ENCODE results near the gene ATP5F1E.
"Not testable (repeated sequence)": the region's sequence is repeated elsewhere in the genome, so short reads cannot be mapped to it uniquely, and the experiment has no call there.

The ATP5F1E gene

GRCh38 chr20:59042796-59043631 is 10.9 kb upstream of the ATP5F1E start:
- DNase-seq: peak; percentile 96

DNA sequence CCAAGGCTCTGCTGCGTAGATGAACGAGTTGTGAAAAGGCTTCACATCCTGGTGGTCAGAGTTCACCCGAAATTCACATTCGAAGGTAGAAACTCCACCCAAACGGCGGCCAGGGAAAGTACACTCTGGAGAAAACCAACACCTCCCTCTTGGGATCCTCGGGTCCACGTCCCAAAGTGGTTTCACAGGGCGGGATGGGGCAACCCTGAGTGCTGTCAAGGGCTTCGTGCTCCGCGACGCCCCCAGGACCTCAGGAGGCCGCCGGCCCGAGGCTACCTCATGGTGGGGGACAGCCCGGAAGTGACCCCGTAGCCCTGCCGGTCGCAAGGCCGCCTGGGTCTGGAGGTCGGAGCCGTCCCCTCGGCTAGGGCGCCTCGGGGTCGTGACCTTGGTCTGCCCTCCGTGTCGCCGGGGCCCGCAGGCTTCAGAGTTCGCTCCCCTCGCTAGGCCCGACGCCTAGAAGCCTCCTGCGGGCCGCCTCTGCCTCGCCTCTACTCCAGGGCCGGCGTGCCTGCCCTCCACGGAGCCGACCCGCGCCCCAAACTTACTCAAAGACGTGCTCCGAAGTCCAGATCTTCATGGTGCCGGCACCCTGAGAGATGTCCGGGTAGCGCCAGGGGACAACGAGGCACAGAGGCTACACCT is 10.1 kb upstream of the ATP5F1E start, which contains the start of gene PRELID3B:
Gene PRELID3B (minus strand): TSS at position 636 of the 645 bp plus-strand sequence. CDS start 56 bp downstream, at position 580.
- peak; percentile 23 for DNase-seq

DNA sequence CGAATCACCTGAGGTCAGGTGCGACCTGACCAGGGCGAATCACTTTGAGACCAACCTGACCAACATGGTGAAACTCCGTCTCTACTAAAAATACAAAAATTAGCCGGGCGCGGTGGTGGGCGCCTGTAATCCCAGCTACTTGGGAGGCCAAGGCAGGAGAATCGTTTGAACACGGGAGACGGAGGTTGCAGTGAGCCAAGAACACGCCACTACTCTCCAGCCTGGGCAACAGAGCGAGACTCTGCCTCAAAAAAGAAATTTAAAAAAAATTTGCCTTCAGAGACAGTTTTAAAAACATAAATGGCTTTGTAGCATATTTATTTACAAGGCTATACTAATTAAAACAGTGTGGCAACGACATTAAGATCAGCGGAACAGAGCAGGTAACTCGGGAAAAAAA is 9.4 kb upstream of the ATP5F1E start:
- not testable (repeated sequence) for DNase-seq

- no peak for DNase-seq
Observed at GRCh38 chr20:59040667-59041066, 8.5 kb upstream of the ATP5F1E start.

GRCh38 chr20:59039233-59039632 is 7.1 kb upstream of the ATP5F1E start:
- no peak for DNase-seq

GRCh38 chr20:59037386-59037785 is 5.3 kb upstream of the ATP5F1E start:
- no peak for DNase-seq

- no peak for DNase-seq
Observed at GRCh38 chr20:59035381-59035780, 3.2 kb upstream of the ATP5F1E start.

DNA sequence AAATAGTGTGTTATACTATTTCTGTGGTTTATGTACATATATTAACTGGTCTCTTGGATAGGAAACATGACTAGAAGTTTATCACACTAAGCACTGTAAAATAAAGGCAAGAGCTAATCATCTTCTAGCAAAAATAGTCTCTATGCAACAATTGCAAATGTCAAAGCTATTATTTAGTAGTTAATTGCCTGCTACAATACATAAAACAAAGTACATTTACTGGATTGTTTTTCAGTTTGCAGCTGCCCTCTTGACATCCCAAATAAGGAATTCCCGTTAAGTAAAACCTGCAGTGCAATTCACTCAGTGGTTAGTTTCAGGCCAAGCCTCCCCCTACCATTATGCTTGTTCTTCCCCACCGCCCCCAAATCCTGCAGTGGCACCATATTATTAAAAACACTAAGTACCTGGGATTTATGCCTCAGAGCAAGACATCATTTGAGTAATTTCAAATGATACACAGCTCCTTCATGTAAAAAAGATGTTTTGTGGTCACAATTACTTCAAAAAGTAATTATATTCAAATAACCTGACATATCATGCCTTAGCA is 1.6 kb upstream of the ATP5F1E start:
- no peak for DNase-seq

DNA sequence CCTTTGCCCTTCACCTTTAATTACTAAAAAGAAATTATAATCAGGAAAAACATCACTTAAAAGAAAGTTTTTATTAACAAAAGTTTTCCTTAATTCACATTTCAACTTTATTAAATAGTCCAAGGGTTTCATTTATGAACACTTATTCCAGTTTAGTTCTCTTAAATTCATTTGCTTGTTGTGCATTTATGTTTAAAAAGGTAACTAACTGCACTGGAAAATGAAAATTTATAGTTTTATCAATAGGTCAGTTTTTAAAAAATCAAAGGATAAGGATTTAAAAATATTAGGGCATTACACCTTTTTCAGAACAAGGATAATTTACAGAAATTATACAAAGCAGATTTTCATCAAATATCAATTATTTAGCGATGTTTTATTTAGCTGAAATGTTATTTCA is 958 bp upstream of the ATP5F1E start:
- no peak for DNase-seq

DNA sequence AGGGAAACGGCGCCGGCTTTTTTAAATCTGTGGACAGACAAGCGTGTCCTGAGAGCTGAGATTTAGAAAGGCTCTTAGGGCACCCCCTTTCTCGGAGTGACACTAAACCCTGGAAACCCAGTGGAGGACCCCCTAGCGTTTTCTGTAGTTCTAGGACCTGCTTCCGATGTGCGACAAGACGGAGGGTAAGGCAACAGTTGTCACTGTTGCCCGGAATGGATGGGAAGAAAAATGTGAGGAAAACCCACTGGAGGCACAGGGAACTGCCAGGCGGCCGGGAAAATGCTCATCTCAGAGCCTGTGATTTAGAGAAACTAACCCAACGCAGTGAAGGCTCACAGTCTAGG is 551 bp upstream of the ATP5F1E start:
- no peak for DNase-seq

GRCh38 chr20:59031564-59032022 is 542 bp downstream of the ATP5F1E start:
- DNase-seq: no peak

GRCh38 chr20:59030911-59031563 is 1.1 kb downstream of the ATP5F1E start:
- DNase-seq: no peak

DNA sequence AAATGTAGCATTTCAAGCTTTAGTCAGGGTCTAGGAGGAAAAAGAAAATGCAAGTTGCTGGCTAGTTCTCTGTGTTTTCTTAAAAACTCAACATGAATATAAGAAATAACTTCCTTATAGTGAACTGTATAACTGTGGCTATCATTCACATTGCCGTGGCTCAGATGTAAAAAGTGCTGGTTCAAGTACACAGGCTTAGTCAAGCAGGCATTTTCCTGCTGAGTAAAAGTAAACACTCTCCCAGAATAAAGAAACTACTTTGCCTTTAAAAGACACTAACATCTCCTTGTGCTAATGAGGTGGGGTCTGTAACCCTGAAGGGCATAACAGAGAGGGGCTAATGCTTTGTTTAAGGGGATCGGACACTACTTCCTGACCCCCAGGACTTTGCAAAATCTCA is 3.3 kb downstream of the ATP5F1E start:
- no peak for DNase-seq

GRCh38 chr20:59027741-59028320 is 4.3 kb downstream of the ATP5F1E start:
- DNase-seq: no peak

- no peak for DNase-seq
Observed at GRCh38 chr20:59026904-59027740, 5.0 kb downstream of the ATP5F1E start.

- no peak for DNase-seq
Observed at GRCh38 chr20:59025511-59025910, 6.6 kb downstream of the ATP5F1E start.

DNA sequence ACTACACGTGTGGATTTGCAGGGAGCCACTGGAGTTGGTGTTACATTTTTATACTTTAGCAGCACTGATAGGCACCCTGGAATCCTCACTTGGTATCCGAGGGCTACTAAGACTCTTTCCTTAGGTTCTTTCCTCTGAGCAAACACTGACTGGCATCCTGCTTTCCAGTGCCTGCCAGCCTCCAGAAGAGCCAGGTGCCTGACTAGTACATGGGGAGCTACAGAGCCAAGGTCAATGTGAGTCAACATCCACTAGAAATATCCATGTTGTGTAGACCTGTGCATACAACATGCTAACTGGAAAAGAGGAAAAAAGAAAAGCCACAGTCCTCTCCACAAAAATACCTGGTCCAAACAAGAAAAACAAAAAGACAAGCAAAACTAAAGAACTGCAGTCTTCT is 7.0 kb downstream of the ATP5F1E start:
- DNase-seq: no peak

- no peak for DNase-seq
Observed at GRCh38 chr20:59024111-59024530, 8.0 kb downstream of the ATP5F1E start.

DNA sequence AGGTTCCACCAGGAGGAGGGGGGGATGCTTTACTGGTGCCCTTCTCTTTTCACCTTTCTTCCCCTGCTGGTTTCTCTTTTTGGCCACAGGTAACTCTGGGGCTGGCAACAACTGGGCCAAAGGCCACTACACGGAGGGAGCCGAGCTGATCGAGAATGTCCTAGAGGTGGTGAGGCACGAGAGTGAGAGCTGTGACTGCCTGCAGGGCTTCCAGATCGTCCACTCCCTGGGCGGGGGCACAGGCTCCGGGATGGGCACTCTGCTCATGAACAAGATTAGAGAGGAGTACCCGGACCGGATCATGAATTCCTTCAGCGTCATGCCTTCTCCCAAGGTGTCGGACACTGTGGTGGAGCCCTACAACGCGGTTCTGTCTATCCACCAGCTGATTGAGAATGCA is 8.5 kb downstream of the ATP5F1E start:
- DNase-seq: no peak

GRCh38 chr20:59022754-59023153 is 9.4 kb downstream of the ATP5F1E start:
- no peak for DNase-seq

GRCh38 chr20:59020938-59021551 is 11.1 kb downstream of the ATP5F1E start:
- no peak for DNase-seq

DNA sequence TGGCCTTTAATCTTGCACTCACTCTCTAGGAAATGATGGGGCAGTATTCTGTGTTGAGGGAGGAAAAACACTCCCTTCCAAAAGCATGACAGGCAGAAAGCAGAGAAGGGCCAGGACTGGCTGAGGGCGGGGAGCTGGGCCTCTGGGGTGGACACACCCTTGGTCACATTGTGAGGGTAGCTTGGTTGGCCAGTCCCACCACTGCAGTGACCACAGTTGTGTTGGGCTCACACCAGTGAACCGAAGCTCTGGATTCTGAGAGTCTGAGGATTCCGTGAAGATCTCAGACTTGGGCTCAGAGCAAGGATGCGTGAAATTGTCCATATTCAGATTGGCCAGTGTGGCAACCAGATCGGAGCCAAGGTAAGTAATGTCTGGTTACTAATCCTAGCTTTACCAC is 12.9 kb downstream of the ATP5F1E start, which contains the start of gene TUBB1:
Gene TUBB1 (plus strand): TSS at position 213 of the 400 bp plus-strand sequence. CDS start 94 bp downstream, at position 307.
- no peak for DNase-seq

Measured in CD4-positive, alpha-beta T cell treated with Interleukin-15 for 1 hour (primary cell).